CD14-positive monocyte (primary cell): ENCODE data around the gene CHD2. TPM values are rescaled to one million over a fixed set of nuclear protein-coding genes. Genes with fewer than 3 reads are reported as not detected.

Experiments
- DNase-seq, 3 donors: peaks; one replicate each; pipeline ENCODE4 v3.0.0-alpha.2; 2011 to 2022
- H2AFZ ChIP-seq: 2 replicates; pipeline ENCODE4 v1.6.0; 2012; ENCODE audit warnings: mild to moderate bottlenecking, low read depth, low read length, inconsistent platforms; ENCODE audit not compliant: insufficient read depth, poor library complexity, severe bottlenecking
- H3K27ac ChIP-seq, 2 donors: 1 replicate in 1 of 2; 2 replicates in 1 of 2; pipeline ENCODE4 v1.5.1; 2012 to 2013; ENCODE audit warnings: low read length in 2 of 2, control low read depth in 1 of 2, inconsistent platforms in 1 of 2, low read depth in 1 of 2, mild to moderate bottlenecking in 1 of 2
- H3K27me3 ChIP-seq, 2 donors: one replicate each; pipeline versions ENCODE4 v1.6.0 to v1.6.1; 2011 to 2013; ENCODE audit warnings: low read length in 2 of 2; ENCODE audit not compliant: control insufficient read depth in 2 of 2, insufficient read depth in 2 of 2
- H3K36me3 ChIP-seq, 2 donors: replicated peaks in 1 of 2; 1 replicate in 1 of 2; 2 replicates in 1 of 2; pipeline versions ENCODE4 v1.5.1 to v1.6.1; 2012 to 2013; ENCODE audit warnings: low read length in 2 of 2, control low read depth in 1 of 2, inconsistent platforms in 1 of 2, mild to moderate bottlenecking in 1 of 2; ENCODE audit not compliant: insufficient read depth in 2 of 2, control insufficient read depth in 1 of 2
- H3K4me1 ChIP-seq, 2 donors: 1 replicate in 1 of 2; 2 replicates in 1 of 2; pipeline versions ENCODE4 v1.5.1 to v1.6.1; 2012 to 2013; ENCODE audit warnings: low read length in 2 of 2, control low read depth in 1 of 2, inconsistent platforms in 1 of 2, mild to moderate bottlenecking in 1 of 2, moderate library complexity in 1 of 2; ENCODE audit not compliant: insufficient read depth in 2 of 2, control insufficient read depth in 1 of 2
- H3K4me2 ChIP-seq: replicated peaks from 2 replicates; pipeline ENCODE3; 2012; ENCODE audit warnings: low read length, moderate library complexity, mild to moderate bottlenecking; ENCODE audit not compliant: poor library complexity, severe bottlenecking; ENCODE audit errors: extremely low read depth
- H3K4me3 ChIP-seq, 3 experiments: fragments of 200-600 bp in 1 of 3; sonication (generic) in 1 of 3; replicated peaks in 1 of 3; 1 replicate in 2 of 3; 2 replicates in 1 of 3; pipeline ENCODE4 v1.5.1; 2011 to 2013; ENCODE audit warnings: low read length in 3 of 3, mild to moderate bottlenecking in 3 of 3, control low read depth in 2 of 3, low read depth in 2 of 3, inconsistent platforms in 1 of 3, moderate library complexity in 1 of 3
- H3K79me2 ChIP-seq: 2 replicates; pipeline ENCODE4 v1.6.0; 2012; ENCODE audit warnings: mild to moderate bottlenecking, control low read depth, inconsistent platforms, low read length, moderate library complexity; ENCODE audit not compliant: insufficient read depth
- H3K9ac ChIP-seq: 2 replicates; pipeline ENCODE4 v1.6.0; 2017; ENCODE audit warnings: low read length, mild to moderate bottlenecking; ENCODE audit not compliant: insufficient read depth, poor library complexity, severe bottlenecking
- H3K9me3 ChIP-seq, 2 donors: replicated peaks in 1 of 2; 1 replicate in 1 of 2; 2 replicates in 1 of 2; pipeline versions ENCODE4 v1.5.1 to v1.6.1; 2012 to 2013; ENCODE audit warnings: low read length in 2 of 2, control low read depth in 1 of 2; ENCODE audit not compliant: control insufficient read depth in 1 of 2, insufficient read depth in 1 of 2
- H4K20me1 ChIP-seq: 2 replicates; pipeline ENCODE4 v1.6.0; 2012; ENCODE audit warnings: mild to moderate bottlenecking, low read length, control low read depth, moderate library complexity; ENCODE audit not compliant: insufficient read depth
- H3K27ac Mint-ChIP-seq, 7 donors: one replicate each; pipeline ENCODE4 v1.8.0; 2020; ENCODE audit warnings: mild to moderate bottlenecking in 7 of 7, mixed read lengths in 7 of 7, moderate library complexity in 6 of 7, inconsistent platforms in 2 of 7
- H3K27me3 Mint-ChIP-seq, 3 donors: one replicate each; pipeline ENCODE4 v1.8.0; 2021 to 2022; ENCODE audit warnings: low read depth in 3 of 3, mild to moderate bottlenecking in 3 of 3, mixed read lengths in 3 of 3, moderate library complexity in 3 of 3, inconsistent platforms in 1 of 3
- H3K36me3 Mint-ChIP-seq, 2 donors: one replicate each; pipeline ENCODE4 v1.8.0; 2020; ENCODE audit warnings: mixed read lengths in 2 of 2, inconsistent platforms in 1 of 2, mild to moderate bottlenecking in 1 of 2
- H3K4me1 Mint-ChIP-seq: one replicate; pipeline ENCODE4 v1.8.0; 2020; ENCODE audit warnings: mild to moderate bottlenecking, mixed read lengths
- H3K4me3 Mint-ChIP-seq, 2 donors: one replicate each; pipeline ENCODE4 v1.8.0; 2020; ENCODE audit warnings: mild to moderate bottlenecking in 2 of 2, mixed read lengths in 2 of 2, moderate library complexity in 1 of 2
- H3K9me3 Mint-ChIP-seq, 7 donors: one replicate each; pipeline ENCODE4 v1.8.0; 2020 to 2022; ENCODE audit warnings: mixed read lengths in 7 of 7, mild to moderate bottlenecking in 6 of 7, moderate library complexity in 6 of 7, inconsistent platforms in 2 of 7
- WGBS: methylation state at CpG from one replicate; pipeline ENCODE4 v1.1.5; 2013; ENCODE audit warnings: missing lambda C conversion rate; ENCODE audit not compliant: insufficient coverage; 5-methylcytosine and 5-hydroxymethylcytosine counted together
- intact Hi-C, 2 donors: fragments of 100-400 bp; cut with micrococcal nuclease; formaldehyde crosslinking; loops; one replicate each; pipeline versions ENCODE4 v1.15.0 to v1.15.1; 2023
- polyA plus RNA-seq, 3 donors: library from polyadenylated mRNA; depleted of rRNA in 1 of 3; unstranded in 2 of 3; stranded (reverse) in 1 of 3; fragments of 300-500 nt in 2 of 3; fragments of >200 nt in 1 of 3; fragmentation: Illumina TruSeq in 2 of 3; gene quantifications; 1 replicate in 2 of 3; 2 replicates in 1 of 3; pipeline ENCODE4 v1.2.3, GENCODE V29; 2012 to 2021
- TF ChIP-seq, protein P1 (sequence below): fragments of 200-600 bp; IDR thresholded peaks from one replicate; pipeline ENCODE4 v1.8.0; 2022; ENCODE audit warnings: antibody characterized with exemption, mild to moderate bottlenecking

CHD2 gene
- polyA plus RNA-seq, 3 donors = 9.6 to 61.2 (median 11.4) TPM

DNA sequence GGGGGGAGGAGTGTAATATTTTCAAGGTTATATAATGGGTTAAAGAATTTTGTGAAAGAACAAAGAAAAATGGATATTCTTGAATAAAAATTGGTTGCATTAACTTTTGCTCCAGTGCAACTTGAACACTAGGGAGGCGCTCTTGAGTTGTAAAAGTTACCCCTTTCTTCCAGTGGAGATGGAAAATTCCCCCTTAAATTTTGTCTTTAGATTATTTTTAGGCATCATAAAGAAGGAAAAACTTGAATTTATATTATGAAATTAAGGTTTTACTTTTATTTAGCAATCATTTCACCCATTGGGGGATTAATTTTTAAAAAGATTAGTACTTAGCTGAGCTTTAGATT, 550 bp upstream of the CHD2 start:
- Histone ChIP-seq H3K9ac (peak overlapping the region; percentile 95), H2AFZ (peak overlapping the region; percentile 36), H3K79me2 (peaks cover 97% of the 10 kb centered on the region), H4K20me1 (peaks cover 42% of the 10 kb centered on the region), H3K36me3 (peaks cover 24 to 44% of the 10 kb centered on the region in 2 donors), H3K27ac (peak overlapping the region; percentile 96 to 98), H3K4me3 (peak overlapping the region in 1 of 3 experiments; percentile 98), H3K9me3 (no peaks in the 10 kb centered on the region), H3K4me1 (peaks cover 14 to 47% of the 10 kb centered on the region in 2 donors), H3K4me2 (peak overlapping the region; percentile 81), H3K27me3 (no peaks in the 10 kb centered on the region)
- H3K9me3 Mint-ChIP-seq = peaks cover 0 to 7% (median 1%) of the 10 kb centered on the region in 7 donors
- H3K4me1 Mint-ChIP-seq = peaks cover 32% of the 10 kb centered on the region
- H3K27me3 Mint-ChIP-seq = peaks cover 0 to 3% (median 0%) of the 10 kb centered on the region in 3 donors
- peak overlapping the region in 1 of 2 donors; percentile 96 for H3K4me3 Mint-ChIP-seq
- DNase-seq = peak in 1 of 3 donors; percentile 46
- WGBS = no CpG with 5 or more reads among the region's 1 CpG
- H3K36me3 Mint-ChIP-seq = peaks cover 49 to 53% of the 10 kb centered on the region in 2 donors
- H3K27ac Mint-ChIP-seq = peak overlapping the region; percentile 98 to 100 (median 99)
- TF ChIP-seq, protein P1, sequence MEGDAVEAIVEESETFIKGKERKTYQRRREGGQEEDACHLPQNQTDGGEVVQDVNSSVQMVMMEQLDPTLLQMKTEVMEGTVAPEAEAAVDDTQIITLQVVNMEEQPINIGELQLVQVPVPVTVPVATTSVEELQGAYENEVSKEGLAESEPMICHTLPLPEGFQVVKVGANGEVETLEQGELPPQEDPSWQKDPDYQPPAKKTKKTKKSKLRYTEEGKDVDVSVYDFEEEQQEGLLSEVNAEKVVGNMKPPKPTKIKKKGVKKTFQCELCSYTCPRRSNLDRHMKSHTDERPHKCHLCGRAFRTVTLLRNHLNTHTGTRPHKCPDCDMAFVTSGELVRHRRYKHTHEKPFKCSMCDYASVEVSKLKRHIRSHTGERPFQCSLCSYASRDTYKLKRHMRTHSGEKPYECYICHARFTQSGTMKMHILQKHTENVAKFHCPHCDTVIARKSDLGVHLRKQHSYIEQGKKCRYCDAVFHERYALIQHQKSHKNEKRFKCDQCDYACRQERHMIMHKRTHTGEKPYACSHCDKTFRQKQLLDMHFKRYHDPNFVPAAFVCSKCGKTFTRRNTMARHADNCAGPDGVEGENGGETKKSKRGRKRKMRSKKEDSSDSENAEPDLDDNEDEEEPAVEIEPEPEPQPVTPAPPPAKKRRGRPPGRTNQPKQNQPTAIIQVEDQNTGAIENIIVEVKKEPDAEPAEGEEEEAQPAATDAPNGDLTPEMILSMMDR = peak; percentile 60
- intact Hi-C loops = no loop called here

DNA sequence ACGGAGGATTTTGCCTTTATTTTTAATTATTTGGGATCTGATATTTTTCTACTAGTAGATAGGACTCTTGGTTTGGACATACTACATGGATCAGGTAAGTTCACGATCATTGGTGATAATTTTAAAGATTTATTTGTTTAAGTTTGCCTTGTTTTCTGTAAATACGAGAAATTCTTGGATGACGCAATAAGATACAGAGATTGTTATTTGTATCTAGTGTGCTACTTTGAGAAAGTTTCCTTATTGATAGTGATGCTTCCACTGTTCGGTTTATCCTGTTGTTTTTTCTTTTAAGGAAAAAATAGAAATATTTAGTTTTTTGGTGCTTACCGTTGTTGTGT, 577 bp downstream of the CHD2 start:
- peaks cover 31% of the 10 kb centered on the region for H4K20me1 ChIP-seq
- peaks cover 0 to 3% (median 0%) of the 10 kb centered on the region in 3 donors for H3K27me3 Mint-ChIP-seq
- H3K27me3 ChIP-seq = no peaks in the 10 kb centered on the region
- peak overlapping the region; percentile 81 for H3K4me2 ChIP-seq
- peaks cover 0 to 7% (median 1%) of the 10 kb centered on the region in 7 donors for H3K9me3 Mint-ChIP-seq
- H3K4me3 ChIP-seq = peak overlapping the region; percentile 77 to 100 (median 98)
- peaks cover 19 to 47% of the 10 kb centered on the region in 2 donors for H3K4me1 ChIP-seq
- intact Hi-C loops = loop anchor here (2.0 to 10.0 kb wide), 3 partner anchors 18 to 1274 kb away; no protein-coding TSS in a partner anchor
- no peak overlapping the region for H2AFZ ChIP-seq
- TF ChIP-seq, protein P1 = no peak
- no peaks in the 10 kb centered on the region for H3K9me3 ChIP-seq
- peak overlapping the region; percentile 96 to 98 for H3K27ac ChIP-seq
- peak overlapping the region; percentile 88 to 96 for H3K4me3 Mint-ChIP-seq
- peaks cover 18 to 33% of the 10 kb centered on the region in 2 donors for H3K36me3 ChIP-seq
- H3K36me3 Mint-ChIP-seq = peaks cover 49 to 53% of the 10 kb centered on the region in 2 donors
- no peak for DNase-seq
- H3K9ac ChIP-seq = peak overlapping the region; percentile 95
- H3K4me1 Mint-ChIP-seq = peaks cover 34% of the 10 kb centered on the region
- peaks cover 97% of the 10 kb centered on the region for H3K79me2 ChIP-seq
- peak overlapping the region; percentile 98 to 100 (median 99) for H3K27ac Mint-ChIP-seq
- 0% methylated on average over 3 of the region's 6 CpGs for WGBS
